BJ (cell line): ENCODE data around the gene YJU2. TPM values are rescaled to one million over a fixed set of nuclear protein-coding genes. Genes with fewer than 3 reads are reported as not detected.
"Not testable (repeated sequence)": the region's sequence is repeated elsewhere in the genome, so short reads cannot be mapped to it uniquely, and the experiment has no call there.

Source experiments
- CTCF ChIA-PET: fragments of 350-600 bp; formaldehyde crosslinking; extraction: SDS; loops from one replicate; lab custom pipeline; 2021; ENCODE audit warnings: antibody characterized with exemption, inconsistent platforms; lab: Yijun Ruan, JAX
- POLR2A ChIA-PET: fragments of 300-600 bp; sonication (Branson Sonifier 250); formaldehyde crosslinking; extraction: SDS; loops from one replicate; lab custom pipeline; 2021; ENCODE audit warnings: antibody characterized with exemption; lab: Charles Lee
- DNase-seq: peaks from one replicate; pipeline ENCODE4 v3.0.0-alpha.2; 2011; ENCODE audit warnings: low read depth
- H3K27me3 ChIP-seq: 2 replicates; pipeline ENCODE4 v1.6.0; 2011; ENCODE audit warnings: low read length; ENCODE audit not compliant: control insufficient read depth, insufficient read depth
- H3K36me3 ChIP-seq: 2 replicates; pipeline ENCODE4 v1.5.1; 2011; ENCODE audit warnings: low read length; ENCODE audit not compliant: control insufficient read depth, insufficient read depth
- H3K4me3 ChIP-seq: 2 replicates; pipeline ENCODE4 v1.5.1; 2011; ENCODE audit warnings: low read depth, mild to moderate bottlenecking, control low read depth, low read length
- CTCF ChIP-seq: IDR thresholded peaks from 2 replicates; pipeline ENCODE4 v1.5.1; 2011; ENCODE audit warnings: low read depth, mild to moderate bottlenecking, control low read depth, inconsistent platforms, low read length, moderate library complexity; ENCODE audit not compliant: insufficient read depth
- polyA plus RNA-seq: library from polyadenylated mRNA; depleted of rRNA; stranded (reverse); fragments of >200 nt; gene quantifications from 2 replicates; pipeline ENCODE4 v1.2.3, GENCODE V29; 2011

Gene YJU2
- polyA plus RNA-seq, 1 experiment, result 14.5 TPM

- no peak overlapping the region for H3K4me3 ChIP-seq
- CTCF ChIA-PET, result no interaction called here
- DNase-seq, result no peak
- POLR2A ChIA-PET, result no interaction called here
- no peak for TF ChIP-seq CTCF
- H3K36me3 ChIP-seq, result no peaks in the 10 kb centered on the region
- H3K27me3 ChIP-seq, result peaks cover 4% of the 10 kb centered on the region; the same call in 1 of the 2 replicates
These were observed 19.1 kb upstream of the YJU2 start for GRCh38 chr19:4227771-4228170.

- H3K4me3 ChIP-seq, result no peak overlapping the region
- POLR2A ChIA-PET, result no interaction called here
- no peak for TF ChIP-seq CTCF
These were observed 18.1 kb upstream of the YJU2 start for GRCh38 chr19:4228765-4229178.

GRCh38 chr19:4229179-4229931 lies 17.5 kb upstream of the YJU2 start, which contains the start of gene EBI3:
TSS of gene EBI3 (plus strand) at chr19:4229523. CDS start at chr19:4229551, 28 bp downstream.
- no peak for TF ChIP-seq CTCF
- ChIA-PET CTCF (no interaction called here), POLR2A (no interaction called here)
- DNase-seq, result no peak
- H3K27me3 ChIP-seq, result peaks cover 4% of the 10 kb centered on the region; the same call in 1 of the 2 replicates
- no peak within 1 kb of the TSS for H3K4me3 ChIP-seq
- H3K36me3 ChIP-seq, result no peaks in the 10 kb centered on the region

More at GRCh38 chr19:4228765-4229178, 18.1 kb upstream of the YJU2 start:
- Histone ChIP-seq H3K36me3 (no peaks in the 10 kb centered on the region), H3K27me3 (peaks cover 4% of the 10 kb centered on the region; the same call in 1 of the 2 replicates)
- CTCF ChIA-PET, result no interaction called here
- no peak for DNase-seq

- H3K36me3 ChIP-seq, POLR2A ChIA-PET, H3K4me3 ChIP-seq, DNase-seq, H3K27me3 ChIP-seq: not testable (repeated sequence)
- CTCF ChIA-PET, result interaction anchor here (1.0 kb wide), 1 partner anchor 26 kb away, joined by 3 read pairs; no protein-coding TSS in a partner anchor
These were observed 16.6 kb upstream of the YJU2 start for GRCh38 chr19:4230237-4230636.

GRCh38 chr19:4231521-4231920 lies 15.4 kb upstream of the YJU2 start:
- DNase-seq, H3K36me3 ChIP-seq, H3K4me3 ChIP-seq, POLR2A ChIA-PET, H3K27me3 ChIP-seq: not testable (repeated sequence)
- CTCF ChIA-PET, result interaction anchor here (0.9 kb wide), 1 partner anchor 15 kb away, joined by 3 read pairs; the partner anchor contains the start of gene YJU2

- H3K36me3 ChIP-seq, H3K4me3 ChIP-seq, DNase-seq, H3K27me3 ChIP-seq, POLR2A ChIA-PET: not testable (repeated sequence)
- CTCF ChIA-PET, result interaction anchor here (0.9 to 1.5 kb wide), 2 partner anchors 15 to 120 kb away, joined by 3 to 4 read pairs; partner anchors contain the start of gene YJU2
These were observed 14.7 kb upstream of the YJU2 start for GRCh38 chr19:4232139-4232538.
